A204.1 (cell line): ENCODE data around the gene MDH1.
"Not testable (repeated sequence)": the region's sequence is repeated elsewhere in the genome, so short reads cannot be mapped to it uniquely, and the experiment has no call there.

Experiments
- FAIRE-seq: peaks from 2 replicates; lab custom pipeline; 2012; peaks lifted over from hg19 to GRCh38; lab: Jason Lieb, UNC

MDH1 gene

GRCh38 chr2:63588385-63589147 lies at the start of gene MDH1, which contains the start of gene WDPCP:
MDH1 (plus strand) TSS chr2:63588963; CDS start chr2:63589044, 81 bp downstream.
WDPCP (minus strand) TSS chr2:63588477; CDS start chr2:63588271, 206 bp downstream.
- FAIRE-seq: peak; percentile 88

GRCh38 chr2:63539416-63540162 lies 49.2 kb upstream of the MDH1 start:
- no peak for FAIRE-seq

GRCh38 chr2:63544017-63544627 lies 44.6 kb upstream of the MDH1 start:
- FAIRE-seq: peak; percentile 94

GRCh38 chr2:63545023-63545422 lies 43.7 kb upstream of the MDH1 start:
- FAIRE-seq: no peak

- FAIRE-seq: no peak
These were observed 35.7 kb upstream of the MDH1 start for GRCh38 chr2:63553049-63553448.

- no peak for FAIRE-seq
These were observed 33.5 kb upstream of the MDH1 start for GRCh38 chr2:63555299-63555698.

- FAIRE-seq: no peak
These were observed 32.8 kb upstream of the MDH1 start for GRCh38 chr2:63555931-63556330.

- not testable (repeated sequence) for FAIRE-seq
These were observed 30.9 kb upstream of the MDH1 start for GRCh38 chr2:63557819-63558218.

- not testable (repeated sequence) for FAIRE-seq
These were observed 29.8 kb upstream of the MDH1 start for GRCh38 chr2:63558922-63559321.

GRCh38 chr2:63562751-63563150 lies 26.0 kb upstream of the MDH1 start:
- FAIRE-seq: no peak

- no peak for FAIRE-seq
These were observed 19.0 kb upstream of the MDH1 start for GRCh38 chr2:63569740-63570139.

- FAIRE-seq: no peak
These were observed 17.5 kb upstream of the MDH1 start for GRCh38 chr2:63571291-63571690.

- FAIRE-seq: no peak
These were observed 16.8 kb upstream of the MDH1 start for GRCh38 chr2:63572001-63572400.

GRCh38 chr2:63573026-63573425 lies 15.7 kb upstream of the MDH1 start:
- not testable (repeated sequence) for FAIRE-seq

GRCh38 chr2:63573726-63574345 lies 14.9 kb upstream of the MDH1 start:
- FAIRE-seq: not testable (repeated sequence)

- FAIRE-seq: no peak
These were observed 12.2 kb upstream of the MDH1 start for GRCh38 chr2:63576546-63576945.

GRCh38 chr2:63578767-63579166 lies 10.0 kb upstream of the MDH1 start:
- no peak for FAIRE-seq

GRCh38 chr2:63580651-63581297 lies 8.0 kb upstream of the MDH1 start:
- no peak for FAIRE-seq

GRCh38 chr2:63581298-63581961 lies 7.3 kb upstream of the MDH1 start:
- no peak for FAIRE-seq

GRCh38 chr2:63582873-63583272 lies 5.9 kb upstream of the MDH1 start:
- FAIRE-seq: peak; percentile 6

- FAIRE-seq: no peak
These were observed 864 bp upstream of the MDH1 start for GRCh38 chr2:63587814-63588384.
